Measurements from ENCODE around the gene LY9. TPM values are rescaled to one million over a fixed set of nuclear protein-coding genes. Genes with fewer than 3 reads are reported as not detected.

LY9 gene
- total and polyA plus RNA-seq, 2 experiments from 2014 or later, result not detected

GRCh38 chr1:160819186-160819585 is 23.2 kb downstream of the LY9 start:
- Histone ChIP-seq H2AFZ (no peak overlapping the region), H3K9me2 (ENCODE audit: insufficient read depth) (no peaks in the 10 kb centered on the region), H3K9me3 (ENCODE audit: low read depth) (no peaks in the 10 kb centered on the region), H3K79me2 (ENCODE audit: insufficient read depth) (no peaks in the 10 kb centered on the region), H3F3A (ENCODE audit: insufficient read depth) (no peaks in the 10 kb centered on the region), H3K4me3 (no peak overlapping the region), H3K36me3 (ENCODE audit: low read depth) (no peaks in the 10 kb centered on the region), H4K20me1 (ENCODE audit: insufficient read depth) (no peaks in the 10 kb centered on the region), H3K27ac (no peak overlapping the region), H3K4me2 (ENCODE audit: unreplicated experiment) (no peak overlapping the region), H3K27me3 (replicated peaks; ENCODE audit: insufficient read depth) (no peaks in the 10 kb centered on the region; the same call in 1 of the 2 replicates), H3K4me1 (ENCODE audit: insufficient read depth) (no peaks in the 10 kb centered on the region), H3K9ac (no peak overlapping the region)
- DNase-seq, result no peak
- WGBS, 2 experiments (ENCODE audit: low coverage in 1 of 2, low lambda C conversion rate in 2 of 2, missing lambda C conversion rate in 2 of 2), result 32 to 41% methylated on average over 3 of the region's 3 CpGs
- in situ Hi-C loops (cut with MboI), result no loop called here
- TF ChIP-seq EZH2 (IDR thresholded peaks at IDR 0.05; ENCODE audit: insufficient read depth, poor library complexity, severe bottlenecking) (no peak), EZH2phosphoT487 (IDR thresholded peaks at IDR 0.05; ENCODE audit: insufficient read depth, low read depth) (no peak)

GRCh38 chr1:160821627-160822026 is 25.7 kb downstream of the LY9 start:
- no peaks in the 10 kb centered on the region for H3K27me3 ChIP-seq (replicated peaks; ENCODE audit: insufficient read depth)
- H3K4me2 ChIP-seq (ENCODE audit: unreplicated experiment), result no peak overlapping the region
- no peak overlapping the region for H3K27ac ChIP-seq
- no peaks in the 10 kb centered on the region for H3K79me2 ChIP-seq (ENCODE audit: insufficient read depth)
- H2AFZ ChIP-seq, result no peak overlapping the region
- no peak for DNase-seq
- H3K36me3 ChIP-seq (ENCODE audit: low read depth), result no peaks in the 10 kb centered on the region
- TF ChIP-seq EZH2 (IDR thresholded peaks at IDR 0.05; ENCODE audit: insufficient read depth, poor library complexity, severe bottlenecking) (no peak), EZH2phosphoT487 (IDR thresholded peaks at IDR 0.05; ENCODE audit: insufficient read depth, low read depth) (no peak)
- no peaks in the 10 kb centered on the region for H3K4me1 ChIP-seq (ENCODE audit: insufficient read depth)
- in situ Hi-C loops (cut with MboI), result no loop called here
- no peaks in the 10 kb centered on the region for H3K9me3 ChIP-seq (ENCODE audit: low read depth)
- no peaks in the 10 kb centered on the region for H4K20me1 ChIP-seq (ENCODE audit: insufficient read depth)
- no peaks in the 10 kb centered on the region for H3F3A ChIP-seq (ENCODE audit: insufficient read depth)
- H3K9me2 ChIP-seq (ENCODE audit: insufficient read depth), result no peaks in the 10 kb centered on the region
- H3K4me3 ChIP-seq, result no peak overlapping the region
- no peak overlapping the region for H3K9ac ChIP-seq
- WGBS, 2 experiments (ENCODE audit: low coverage in 1 of 2, low lambda C conversion rate in 2 of 2, missing lambda C conversion rate in 2 of 2), result 49 to 55% methylated on average over 8 of the region's 8 CpGs

- in situ Hi-C loops (cut with MboI), result no loop called here
- 3 to 12% methylated on average over 3 of the region's 3 CpGs for WGBS, 2 experiments (ENCODE audit: low coverage in 1 of 2, low lambda C conversion rate in 2 of 2, missing lambda C conversion rate in 2 of 2)
These were observed 27.3 kb downstream of the LY9 start for GRCh38 chr1:160823296-160823695.

GRCh38 chr1:160826546-160826945 is 30.6 kb downstream of the LY9 start:
- Histone ChIP-seq H3K4me1 (ENCODE audit: insufficient read depth) (no peaks in the 10 kb centered on the region), H3K4me2 (ENCODE audit: unreplicated experiment) (no peak overlapping the region), H3K9me3 (ENCODE audit: low read depth) (no peaks in the 10 kb centered on the region), H3K79me2 (ENCODE audit: insufficient read depth) (no peaks in the 10 kb centered on the region), H3K4me3 (no peak overlapping the region), H3K36me3 (ENCODE audit: low read depth) (no peaks in the 10 kb centered on the region), H4K20me1 (ENCODE audit: insufficient read depth) (no peaks in the 10 kb centered on the region), H3K9me2 (ENCODE audit: insufficient read depth) (no peaks in the 10 kb centered on the region), H3K27ac (no peak overlapping the region), H3F3A (ENCODE audit: insufficient read depth) (no peaks in the 10 kb centered on the region), H3K27me3 (replicated peaks; ENCODE audit: insufficient read depth) (no peaks in the 10 kb centered on the region), H3K9ac (no peak overlapping the region), H2AFZ (no peak overlapping the region)
- WGBS, 2 experiments (ENCODE audit: low coverage in 1 of 2, low lambda C conversion rate in 2 of 2, missing lambda C conversion rate in 2 of 2), result 27 to 47% methylated on average over 1 of the region's 1 CpG
- TF ChIP-seq EZH2phosphoT487 (IDR thresholded peaks at IDR 0.05; ENCODE audit: insufficient read depth, low read depth) (no peak), EZH2 (IDR thresholded peaks at IDR 0.05; ENCODE audit: insufficient read depth, poor library complexity, severe bottlenecking) (no peak)
- no peak for DNase-seq
- in situ Hi-C loops (cut with MboI), result no loop called here

More at GRCh38 chr1:160823296-160823695, 27.3 kb downstream of the LY9 start:
- Histone ChIP-seq H3K4me1 (ENCODE audit: insufficient read depth) (no peaks in the 10 kb centered on the region), H3F3A (ENCODE audit: insufficient read depth) (no peaks in the 10 kb centered on the region), H3K36me3 (ENCODE audit: low read depth) (no peaks in the 10 kb centered on the region), H3K79me2 (ENCODE audit: insufficient read depth) (no peaks in the 10 kb centered on the region), H3K4me2 (ENCODE audit: unreplicated experiment) (no peak overlapping the region), H2AFZ (no peak overlapping the region), H3K9ac (no peak overlapping the region), H3K27ac (no peak overlapping the region), H3K4me3 (no peak overlapping the region), H4K20me1 (ENCODE audit: insufficient read depth) (no peaks in the 10 kb centered on the region), H3K27me3 (replicated peaks; ENCODE audit: insufficient read depth) (no peaks in the 10 kb centered on the region), H3K9me2 (ENCODE audit: insufficient read depth) (no peaks in the 10 kb centered on the region), H3K9me3 (ENCODE audit: low read depth) (no peaks in the 10 kb centered on the region)
- no peak for DNase-seq
- TF ChIP-seq EZH2 (IDR thresholded peaks at IDR 0.05; ENCODE audit: insufficient read depth, poor library complexity, severe bottlenecking) (no peak), EZH2phosphoT487 (IDR thresholded peaks at IDR 0.05; ENCODE audit: insufficient read depth, low read depth) (no peak)

- TF ChIP-seq EZH2phosphoT487 (IDR thresholded peaks at IDR 0.05; ENCODE audit: insufficient read depth, low read depth), result no peak
- TF ChIP-seq EZH2 (IDR thresholded peaks at IDR 0.05; ENCODE audit: insufficient read depth, poor library complexity, severe bottlenecking), result no peak
- in situ Hi-C loops (cut with MboI), result no loop called here
- WGBS, 2 experiments (ENCODE audit: low coverage in 1 of 2, low lambda C conversion rate in 2 of 2, missing lambda C conversion rate in 2 of 2), result 28 to 35% methylated on average over 2 of the region's 2 CpGs
These were observed 31.4 kb downstream of the LY9 start for GRCh38 chr1:160827418-160827817.

More at GRCh38 chr1:160827418-160827817, 31.4 kb downstream of the LY9 start:
- Histone ChIP-seq H3K4me3 (no peak overlapping the region), H3K27ac (no peak overlapping the region), H3K27me3 (replicated peaks; ENCODE audit: insufficient read depth) (no peaks in the 10 kb centered on the region), H4K20me1 (ENCODE audit: insufficient read depth) (no peaks in the 10 kb centered on the region), H3K79me2 (ENCODE audit: insufficient read depth) (no peaks in the 10 kb centered on the region), H3F3A (ENCODE audit: insufficient read depth) (no peaks in the 10 kb centered on the region), H3K9ac (no peak overlapping the region), H2AFZ (no peak overlapping the region), H3K4me1 (ENCODE audit: insufficient read depth) (no peaks in the 10 kb centered on the region), H3K36me3 (ENCODE audit: low read depth) (no peaks in the 10 kb centered on the region), H3K9me2 (ENCODE audit: insufficient read depth) (no peaks in the 10 kb centered on the region), H3K9me3 (ENCODE audit: low read depth) (no peaks in the 10 kb centered on the region), H3K4me2 (ENCODE audit: unreplicated experiment) (no peak overlapping the region)
- peak; percentile 64 for DNase-seq
